Measurements from ENCODE around the gene RNF44. TPM values are rescaled to one million over a fixed set of nuclear protein-coding genes. Genes with fewer than 3 reads are reported as not detected.

RNF44 gene
- total RNA-seq, 5 donors from 2014 or later (not counting 1 experiment from before 2014, with no cell fraction given) = 250 to 319 (median 294) TPM

- 90% methylated on average over 32 of the region's 37 CpGs for WGBS (ENCODE audit: insufficient coverage)
- ATAC-seq (replicated peaks in 1 of 4) (no peak), DNase-seq (no peak)
- no peaks in the 10 kb centered on the region for H3K9me3 ChIP-seq
- H3K4me3 ChIP-seq (ENCODE audit: control insufficient read depth in 1 of 2, extremely low read depth in 1 of 2, low read length in 1 of 2) = no peak overlapping the region
- no peak overlapping the region for H3K27ac ChIP-seq (ENCODE audit: low read length)
- ChIA-PET POLR2A (no interaction called here), CTCF (no interaction called here)
- no peaks in the 10 kb centered on the region for H3K36me3 ChIP-seq (ENCODE audit: control insufficient read depth in 2 of 2, extremely low read depth in 1 of 2, insufficient read depth in 1 of 2, low read length in 1 of 2)
- Mint-ChIP-seq H3K27ac (no peak overlapping the region), H3K4me3 (no peak overlapping the region), H3K27me3 (peaks cover 0 to 4% of the 10 kb centered on the region in 2 donors), H3K4me1 (peaks cover 5 to 14% (median 8%) of the 10 kb centered on the region in 3 donors), H3K9me3 (no peaks in the 10 kb centered on the region), H3K36me3 (no peaks in the 10 kb centered on the region)
- H3K27me3 ChIP-seq (replicated peaks in 1 of 2; ENCODE audit: control insufficient read depth in 2 of 2, extremely low read depth in 1 of 2, insufficient read depth in 2 of 2, low read length in 1 of 2) = peaks cover 0 to 19% of the 10 kb centered on the region in 2 experiments
- peaks cover 0 to 14% of the 10 kb centered on the region in 2 experiments for H3K4me1 ChIP-seq (ENCODE audit: control insufficient read depth in 1 of 2, extremely low read depth in 1 of 2, insufficient read depth in 2 of 2, low read length in 2 of 2)
Measured at GRCh38 chr5:176575488-176576422, 38.6 kb upstream of the RNF44 start.

- ChIA-PET CTCF (no interaction called here), POLR2A (no interaction called here)
- H3K27ac ChIP-seq (ENCODE audit: low read length) = no peak overlapping the region
- H3K4me3 Mint-ChIP-seq = no peak overlapping the region
- 78% methylated on average over 4 of the region's 14 CpGs for WGBS (ENCODE audit: insufficient coverage)
- H3K27me3 ChIP-seq (replicated peaks in 1 of 2; ENCODE audit: control insufficient read depth in 2 of 2, extremely low read depth in 1 of 2, insufficient read depth in 2 of 2, low read length in 1 of 2) = peaks cover 0 to 19% of the 10 kb centered on the region in 2 experiments
- no peak for DNase-seq
- H3K4me1 Mint-ChIP-seq = peaks cover 5 to 14% (median 8%) of the 10 kb centered on the region in 3 donors
- no peak for ATAC-seq (replicated peaks in 1 of 4)
- peaks cover 0 to 14% of the 10 kb centered on the region in 2 experiments for H3K4me1 ChIP-seq (ENCODE audit: control insufficient read depth in 1 of 2, extremely low read depth in 1 of 2, insufficient read depth in 2 of 2, low read length in 2 of 2)
- H3K27me3 Mint-ChIP-seq = peaks cover 0 to 4% of the 10 kb centered on the region in 2 donors
- H3K9me3 Mint-ChIP-seq = no peaks in the 10 kb centered on the region
- H3K27ac Mint-ChIP-seq = no peak overlapping the region
- H3K9me3 ChIP-seq = no peaks in the 10 kb centered on the region
- H3K4me3 ChIP-seq (ENCODE audit: control insufficient read depth in 1 of 2, extremely low read depth in 1 of 2, low read length in 1 of 2) = no peak overlapping the region
- no peaks in the 10 kb centered on the region for H3K36me3 Mint-ChIP-seq
- H3K36me3 ChIP-seq (ENCODE audit: control insufficient read depth in 2 of 2, extremely low read depth in 1 of 2, insufficient read depth in 1 of 2, low read length in 1 of 2) = no peaks in the 10 kb centered on the region
Measured at GRCh38 chr5:176575066-176575465, 37.9 kb upstream of the RNF44 start.

- H3K27ac Mint-ChIP-seq = no peak overlapping the region
- no peaks in the 10 kb centered on the region for H3K36me3 Mint-ChIP-seq
- H3K4me3 ChIP-seq (ENCODE audit: control insufficient read depth in 1 of 2, extremely low read depth in 1 of 2, low read length in 1 of 2) = no peak overlapping the region
- no peaks in the 10 kb centered on the region for H3K36me3 ChIP-seq (ENCODE audit: control insufficient read depth in 2 of 2, extremely low read depth in 1 of 2, insufficient read depth in 1 of 2, low read length in 1 of 2)
- H3K27ac ChIP-seq (ENCODE audit: low read length) = no peak overlapping the region
- ATAC-seq (replicated peaks in 1 of 4) = no peak
- CTCF ChIA-PET = interaction anchor here in 1 of 2 donors (1.1 kb wide), 1 partner anchor 13 kb away, joined by 5 read pairs; no protein-coding TSS in a partner anchor
- peaks cover 0 to 19% of the 10 kb centered on the region in 2 experiments for H3K27me3 ChIP-seq (replicated peaks in 1 of 2; ENCODE audit: control insufficient read depth in 2 of 2, extremely low read depth in 1 of 2, insufficient read depth in 2 of 2, low read length in 1 of 2)
- no peaks in the 10 kb centered on the region for H3K9me3 ChIP-seq
- H3K4me1 Mint-ChIP-seq = peaks cover 5 to 14% (median 8%) of the 10 kb centered on the region in 3 donors
- POLR2A ChIA-PET = no interaction called here
- no peak overlapping the region for H3K4me3 Mint-ChIP-seq
- DNase-seq = peak in 1 of 35 experiments; percentile 11
- no peaks in the 10 kb centered on the region for H3K9me3 Mint-ChIP-seq
- WGBS (ENCODE audit: insufficient coverage) = 35% methylated on average over 7 of the region's 10 CpGs
- peaks cover 0 to 14% of the 10 kb centered on the region in 2 experiments for H3K4me1 ChIP-seq (ENCODE audit: control insufficient read depth in 1 of 2, extremely low read depth in 1 of 2, insufficient read depth in 2 of 2, low read length in 2 of 2)
- peaks cover 0 to 4% of the 10 kb centered on the region in 2 donors for H3K27me3 Mint-ChIP-seq
Measured at GRCh38 chr5:176574297-176574591, 37.0 kb upstream of the RNF44 start.

DNA sequence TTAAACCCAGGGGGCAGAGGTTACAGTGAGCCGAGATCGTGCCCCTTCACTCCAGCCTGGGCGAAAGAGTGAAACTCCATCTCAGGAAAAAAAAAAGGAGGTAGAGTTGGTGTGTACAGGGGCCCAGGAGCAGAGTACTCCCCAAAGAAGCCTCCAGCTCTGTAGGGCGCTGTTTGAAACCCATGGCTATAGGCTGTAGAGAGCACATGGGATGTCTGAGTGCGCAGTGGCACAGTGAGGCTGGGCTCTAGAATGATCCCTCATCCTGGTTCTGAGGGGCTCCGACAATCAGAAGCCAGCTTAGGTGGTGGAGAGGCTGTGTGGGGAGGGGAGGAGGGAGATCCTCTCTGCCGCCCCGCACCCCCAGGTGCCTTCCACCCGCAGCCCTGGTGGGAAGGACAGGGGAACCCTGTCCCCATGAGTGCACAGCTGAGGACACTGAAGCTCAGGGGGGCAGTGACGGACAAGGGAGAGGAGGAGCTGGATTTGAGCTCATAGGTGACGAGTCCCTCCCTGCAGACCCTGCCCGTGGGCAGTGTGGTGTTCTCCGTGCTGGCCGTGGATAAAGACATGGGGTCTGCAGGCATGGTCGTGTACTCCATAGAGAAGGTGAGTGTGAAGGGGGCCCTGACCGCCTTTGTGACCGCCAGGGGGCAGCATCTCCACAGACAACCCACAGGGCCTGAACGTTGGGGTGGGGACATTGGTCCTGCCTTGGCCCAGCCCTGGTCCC is 36.5 kb upstream of the RNF44 start:
- peak; percentile 84 to 92 (median 88) for ATAC-seq (replicated peaks in 1 of 4)
- ChIA-PET CTCF (interaction anchor here (0.5 to 1.2 kb wide), 9 partner anchors 13 to 156 kb away, joined by 3 to 7 read pairs (median 5); no protein-coding TSS in a partner anchor), POLR2A (interaction anchor here in 1 of 2 donors (0.5 kb wide), 1 partner anchor 184 kb away, joined by 5 read pairs; no protein-coding TSS in a partner anchor)
- Mint-ChIP-seq H3K36me3 (no peaks in the 10 kb centered on the region), H3K4me3 (no peak overlapping the region), H3K27ac (no peak overlapping the region), H3K9me3 (no peaks in the 10 kb centered on the region), H3K27me3 (peaks cover 0 to 4% of the 10 kb centered on the region in 2 donors), H3K4me1 (peaks cover 5 to 14% (median 8%) of the 10 kb centered on the region in 3 donors)
- DNase-seq = peak; percentile 18 to 84 (median 69)
- no peak overlapping the region for H3K4me3 ChIP-seq (ENCODE audit: control insufficient read depth in 1 of 2, extremely low read depth in 1 of 2, low read length in 1 of 2)
- H3K9me3 ChIP-seq = no peaks in the 10 kb centered on the region
- H3K4me1 ChIP-seq (ENCODE audit: control insufficient read depth in 1 of 2, extremely low read depth in 1 of 2, insufficient read depth in 2 of 2, low read length in 2 of 2) = peaks cover 0 to 14% of the 10 kb centered on the region in 2 experiments
- 31% methylated on average over 12 of the region's 18 CpGs for WGBS (ENCODE audit: insufficient coverage)
- no peaks in the 10 kb centered on the region for H3K36me3 ChIP-seq (ENCODE audit: control insufficient read depth in 2 of 2, extremely low read depth in 1 of 2, insufficient read depth in 1 of 2, low read length in 1 of 2)
- no peak overlapping the region for H3K27ac ChIP-seq (ENCODE audit: low read length)
- peaks cover 0 to 21% of the 10 kb centered on the region in 2 experiments for H3K27me3 ChIP-seq (replicated peaks in 1 of 2; ENCODE audit: control insufficient read depth in 2 of 2, extremely low read depth in 1 of 2, insufficient read depth in 2 of 2, low read length in 1 of 2)

- H3K36me3 Mint-ChIP-seq = no peaks in the 10 kb centered on the region
- Histone ChIP-seq H3K27ac (ENCODE audit: low read length) (no peak overlapping the region), H3K27me3 (replicated peaks in 1 of 2; ENCODE audit: control insufficient read depth in 2 of 2, extremely low read depth in 1 of 2, insufficient read depth in 2 of 2, low read length in 1 of 2) (peaks cover 0 to 43% of the 10 kb centered on the region in 2 experiments), H3K4me3 (ENCODE audit: control insufficient read depth in 1 of 2, extremely low read depth in 1 of 2, low read length in 1 of 2) (no peak overlapping the region), H3K36me3 (ENCODE audit: control insufficient read depth in 2 of 2, extremely low read depth in 1 of 2, insufficient read depth in 1 of 2, low read length in 1 of 2) (no peaks in the 10 kb centered on the region), H3K9me3 (no peaks in the 10 kb centered on the region), H3K4me1 (ENCODE audit: control insufficient read depth in 1 of 2, extremely low read depth in 1 of 2, insufficient read depth in 2 of 2, low read length in 2 of 2) (peaks cover 0 to 6% of the 10 kb centered on the region in 2 experiments)
- CTCF ChIA-PET = interaction anchor here (0.6 to 1.6 kb wide), 3 partner anchors 26 to 154 kb away, joined by 3 to 4 read pairs (median 3); partner anchors contain the start of gene CLTB (in 1 of the 2)
- POLR2A ChIA-PET = no interaction called here
- ATAC-seq (replicated peaks in 1 of 4) = no peak
- DNase-seq = no peak
- no peaks in the 10 kb centered on the region for H3K9me3 Mint-ChIP-seq
- H3K27ac Mint-ChIP-seq = no peak overlapping the region
- H3K27me3 Mint-ChIP-seq = peaks cover 0 to 11% of the 10 kb centered on the region in 2 donors
- peaks cover 5 to 11% (median 6%) of the 10 kb centered on the region in 3 donors for H3K4me1 Mint-ChIP-seq
- no peak overlapping the region for H3K4me3 Mint-ChIP-seq
- 56% methylated on average over 3 of the region's 6 CpGs for WGBS (ENCODE audit: insufficient coverage)
Measured at GRCh38 chr5:176570044-176570443, 32.8 kb upstream of the RNF44 start.

DNA sequence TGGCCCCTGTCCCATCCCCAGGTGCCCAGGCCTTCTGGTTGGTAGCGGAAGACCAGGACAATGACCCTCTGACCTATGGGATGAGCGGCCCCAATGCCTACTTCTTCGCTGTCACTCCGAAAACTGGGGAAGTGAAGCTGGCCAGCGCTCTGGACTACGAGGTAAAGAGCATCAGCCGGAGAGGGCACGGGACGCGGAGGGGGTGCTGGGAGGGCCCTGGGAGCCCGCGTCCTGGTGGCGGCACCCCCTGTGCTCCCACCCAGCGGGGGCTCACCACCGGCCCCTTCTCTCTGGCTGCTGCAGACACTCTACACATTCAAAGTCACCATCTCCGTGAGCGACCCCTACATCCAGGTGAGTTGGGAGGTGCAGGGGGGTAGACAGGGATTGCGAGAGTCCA is 31.5 kb upstream of the RNF44 start:
- Mint-ChIP-seq H3K36me3 (no peaks in the 10 kb centered on the region), H3K4me3 (no peak overlapping the region), H3K4me1 (peaks cover 0 to 11% (median 0%) of the 10 kb centered on the region in 3 donors), H3K27me3 (peaks cover 0 to 11% of the 10 kb centered on the region in 2 donors), H3K27ac (no peak overlapping the region), H3K9me3 (no peaks in the 10 kb centered on the region)
- Histone ChIP-seq H3K9me3 (no peaks in the 10 kb centered on the region), H3K27me3 (replicated peaks in 1 of 2; ENCODE audit: control insufficient read depth in 2 of 2, extremely low read depth in 1 of 2, insufficient read depth in 2 of 2, low read length in 1 of 2) (peaks cover 0 to 48% of the 10 kb centered on the region in 2 experiments), H3K4me1 (ENCODE audit: control insufficient read depth in 1 of 2, extremely low read depth in 1 of 2, insufficient read depth in 2 of 2, low read length in 2 of 2) (peaks cover 0 to under 1% of the 10 kb centered on the region in 2 experiments), H3K4me3 (ENCODE audit: control insufficient read depth in 1 of 2, extremely low read depth in 1 of 2, low read length in 1 of 2) (no peak overlapping the region), H3K36me3 (ENCODE audit: control insufficient read depth in 2 of 2, extremely low read depth in 1 of 2, insufficient read depth in 1 of 2, low read length in 1 of 2) (no peaks in the 10 kb centered on the region), H3K27ac (ENCODE audit: low read length) (no peak overlapping the region)
- DNase-seq (no peak), ATAC-seq (replicated peaks in 1 of 4) (no peak)
- 83% methylated on average over 10 of the region's 18 CpGs for WGBS (ENCODE audit: insufficient coverage)
- CTCF ChIA-PET = no interaction called here
- POLR2A ChIA-PET = no interaction called here

Measured in T-cell (primary cell).